ENCODE measurements around the gene SPATA32.

GRCh38 chr17:45223539-45224528 is 38.1 kb downstream of the SPATA32 start:
- TF ChIP-seq EZH2phosphoT487 (IDR thresholded peaks at IDR 0.05) (no peak), CTCF (IDR thresholded peaks at IDR 0.05) (no peak)
